Stimulated activated CD8-positive, alpha-beta memory T cell treated with anti-CD3 and anti-CD28 coated beads, Interleukin-2, amount 100 ng/mL, for 1 hour (primary cell): ENCODE results near the gene CLCN7.

Experiments
- DNase-seq, 2 donors: peaks; one replicate each; pipeline ENCODE4 v3.0.0-alpha.2; 2020; ENCODE audit warnings: low read depth in 2 of 2

CLCN7 gene

DNA sequence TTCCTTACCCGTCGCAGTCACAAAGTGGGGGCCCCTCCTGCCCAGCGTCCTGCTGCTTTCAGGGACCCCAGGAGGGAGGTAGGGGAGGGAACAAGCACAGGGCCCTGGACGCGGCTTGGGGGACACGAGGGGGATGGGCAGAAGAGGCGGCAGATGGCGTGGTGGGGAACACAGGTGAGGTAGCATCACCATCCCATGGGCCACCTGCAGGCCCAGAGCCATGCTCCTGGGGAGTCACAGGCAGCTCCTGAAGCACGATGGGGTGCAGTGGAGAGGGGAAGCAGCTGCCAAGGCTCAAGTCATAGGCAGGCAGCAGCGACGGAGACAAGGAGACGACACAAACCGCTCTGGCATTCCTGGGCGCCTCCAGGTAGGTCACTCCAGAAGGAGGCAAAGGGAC is 71.1 kb downstream of the CLCN7 start:
- no peak for DNase-seq

- DNase-seq: no peak
These were observed 71.8 kb downstream of the CLCN7 start for GRCh38 chr16:1403036-1403435.

- no peak for DNase-seq
These were observed 73.1 kb downstream of the CLCN7 start for GRCh38 chr16:1401758-1402154.

- DNase-seq: no peak
These were observed 73.6 kb downstream of the CLCN7 start for GRCh38 chr16:1401061-1401757.

DNA sequence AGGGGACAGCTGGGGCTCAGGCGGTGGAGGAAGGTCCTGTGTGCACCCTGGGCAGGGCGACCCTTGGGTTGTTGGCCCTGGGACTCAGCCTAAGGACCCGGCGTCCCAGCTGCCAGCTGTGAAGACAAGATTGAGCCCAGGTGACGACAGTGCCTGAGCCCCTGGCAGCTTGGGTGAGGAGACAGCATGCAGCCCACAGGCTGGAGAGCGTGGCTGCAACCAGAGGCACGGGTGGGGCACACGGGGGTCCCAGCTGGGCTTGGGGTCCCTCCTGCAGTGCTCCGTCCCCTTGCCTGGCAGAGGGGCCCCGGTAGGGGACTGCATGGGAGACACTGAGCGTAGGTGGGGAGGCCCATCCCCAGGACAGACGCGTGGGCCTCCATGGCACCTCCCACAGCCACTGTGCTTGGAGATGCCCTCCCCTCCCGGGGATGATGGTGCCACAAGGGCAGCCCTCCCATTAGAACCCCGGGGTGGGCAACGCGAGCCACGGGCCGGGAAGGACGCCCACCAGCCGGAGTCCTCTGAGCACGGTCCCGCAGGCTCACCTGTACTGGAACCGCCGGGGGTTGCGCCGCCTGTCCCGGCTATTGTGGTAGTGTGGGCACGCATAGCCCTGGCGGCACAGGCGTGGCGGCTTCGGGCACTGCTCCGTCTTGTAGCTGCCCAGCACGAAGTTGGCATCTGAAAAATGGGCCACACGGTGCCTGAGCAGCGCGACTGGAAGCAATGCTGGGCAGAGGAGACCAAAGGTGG is 75.8 kb downstream of the CLCN7 start:
- no peak for DNase-seq

GRCh38 chr16:1398351-1398750 is 76.5 kb downstream of the CLCN7 start:
- no peak for DNase-seq

DNA sequence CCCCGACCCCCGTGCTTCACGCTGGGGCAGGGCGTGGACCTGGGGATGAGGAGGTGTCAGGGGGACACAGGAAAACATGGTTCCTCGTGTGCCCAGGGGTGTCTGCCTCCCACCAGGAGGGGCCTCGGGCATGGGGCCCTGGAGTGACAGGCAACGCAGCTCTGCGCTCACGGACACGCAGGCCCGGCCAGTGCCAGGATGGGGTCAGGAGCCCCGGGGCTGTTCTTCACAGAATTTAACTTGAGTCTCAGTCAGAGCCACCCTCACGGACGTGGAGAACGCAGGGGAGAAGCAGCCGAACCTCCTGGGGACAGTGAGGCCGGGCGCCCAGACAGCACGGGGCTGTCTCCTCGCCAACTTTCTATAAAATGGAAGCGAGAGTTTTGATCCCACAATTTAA is 77.0 kb downstream of the CLCN7 start:
- no peak for DNase-seq

GRCh38 chr16:1395444-1396031 is 79.3 kb downstream of the CLCN7 start:
- no peak for DNase-seq
